PC-9 (cell line): ENCODE results near the gene CCR6.

Experiments used
- CTCF ChIP-seq: fragments of 200-600 bp; sonication (generic); conservative IDR thresholded peaks from 2 replicates; pipeline ENCODE4 v1.6.1; 2017; ENCODE audit warnings: mixed run types, antibody characterized with exemption, mild to moderate bottlenecking, moderate library complexity
- EZH2 ChIP-seq: fragments of 200-600 bp; sonication (generic); IDR thresholded peaks from 2 replicates; pipeline ENCODE4 v1.8.0; 2017; ENCODE audit warnings: antibody characterized with exemption, low read depth

DNA sequence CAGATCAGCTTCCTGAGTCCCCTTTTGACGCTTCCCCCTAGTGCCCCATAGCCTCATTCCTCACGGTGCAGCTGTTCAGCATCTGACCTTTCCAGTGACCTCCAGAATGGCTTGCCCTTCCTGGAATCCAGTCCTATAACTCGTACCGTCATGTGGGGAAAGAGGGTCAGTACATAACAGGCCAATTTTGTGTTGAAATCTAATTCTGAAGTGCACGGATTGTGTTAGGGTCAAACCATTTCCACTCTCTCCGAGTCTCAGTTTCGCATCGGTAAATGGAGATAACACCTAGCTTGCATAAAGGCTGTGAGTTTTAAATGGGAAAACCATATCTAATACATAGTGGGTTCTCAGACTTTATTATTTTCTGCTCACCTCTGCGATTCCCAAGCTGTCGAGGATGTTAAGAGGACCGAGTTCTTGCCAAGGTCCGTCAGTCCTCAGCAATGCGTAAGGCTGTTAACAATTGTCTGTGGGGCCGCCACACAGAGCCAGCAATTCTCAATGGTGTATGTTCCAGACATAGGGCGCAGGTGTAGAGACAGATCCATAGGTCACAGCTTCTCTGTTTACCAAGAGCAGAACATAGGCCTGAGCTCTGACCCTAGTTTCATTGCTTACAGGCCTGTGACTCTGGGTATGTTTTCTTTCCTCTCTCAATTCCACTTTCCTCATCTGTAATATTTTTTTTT is 45.5 kb upstream of the CCR6 start:
- TF ChIP-seq CTCF: no peak
- TF ChIP-seq EZH2: no peak
